NCI-H128 (cell line): ENCODE results near the gene ZNF598.
"Not testable (repeated sequence)": the region's sequence is repeated elsewhere in the genome, so short reads cannot be mapped to it uniquely, and the experiment has no call there.

ENCODE experiments used
- DNase-seq: peaks from one replicate; lab custom pipeline; 2025; ENCODE audit not compliant: unreplicated experiment; lab: John Stamatoyannopoulos, UW

The ZNF598 gene

GRCh38 chr16:2028620-2029220 is 19.1 kb upstream of the ZNF598 start:
- DNase-seq: no peak

- no peak for DNase-seq
Observed at GRCh38 chr16:2028146-2028545, 18.5 kb upstream of the ZNF598 start.

DNA sequence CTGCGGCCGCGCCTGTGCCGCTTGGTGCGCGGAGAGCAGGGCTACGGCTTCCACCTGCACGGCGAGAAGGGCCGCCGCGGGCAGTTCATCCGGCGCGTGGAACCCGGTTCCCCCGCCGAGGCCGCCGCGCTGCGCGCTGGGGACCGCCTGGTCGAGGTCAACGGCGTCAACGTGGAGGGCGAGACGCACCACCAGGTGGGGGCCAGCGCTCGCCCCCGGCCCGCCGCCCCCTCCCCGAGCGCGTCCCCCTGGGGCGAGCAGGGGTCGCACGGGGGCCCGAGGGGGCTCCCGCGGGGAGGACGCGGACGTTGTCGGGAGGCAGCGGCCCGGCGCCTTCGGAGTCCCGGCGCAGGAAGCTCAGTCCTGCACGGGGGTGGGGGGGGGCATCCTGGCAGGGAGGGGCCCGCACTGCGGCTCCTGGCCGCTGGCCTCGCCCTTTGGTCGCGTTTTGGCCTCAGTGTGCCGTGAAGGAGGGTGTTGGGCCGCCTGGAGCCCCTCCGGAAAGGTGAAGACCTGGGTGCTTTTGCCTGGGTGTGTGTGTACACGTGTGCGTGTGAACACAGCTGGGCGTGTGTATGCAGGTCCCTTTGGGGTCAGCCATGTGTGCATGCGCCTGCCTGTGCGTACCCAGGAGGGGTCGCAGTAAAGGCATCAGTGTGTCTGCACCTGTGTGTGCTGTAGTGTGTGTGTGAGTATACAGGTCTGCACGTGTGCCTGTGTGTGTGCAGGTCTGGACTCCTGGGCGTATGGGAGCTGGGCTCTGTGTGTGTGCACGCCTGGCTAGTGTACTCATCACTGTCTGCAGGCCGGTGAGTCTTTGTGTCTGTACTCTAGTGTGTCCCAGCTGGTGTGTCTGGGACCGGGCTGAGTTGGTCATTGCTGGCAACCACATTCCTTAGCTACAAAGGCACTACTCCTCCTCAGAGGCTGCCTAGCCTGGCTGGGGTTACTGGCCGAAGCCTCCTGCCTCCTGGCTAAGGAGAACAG is 17.7 kb upstream of the ZNF598 start:
- DNase-seq: no peak

GRCh38 chr16:2026461-2027023 is 16.9 kb upstream of the ZNF598 start, which contains the start of gene NHERF2:
TSS of gene NHERF2 (plus strand) at chr16:2026902. CDS start at chr16:2027006, 104 bp downstream.
- DNase-seq: no peak

DNA sequence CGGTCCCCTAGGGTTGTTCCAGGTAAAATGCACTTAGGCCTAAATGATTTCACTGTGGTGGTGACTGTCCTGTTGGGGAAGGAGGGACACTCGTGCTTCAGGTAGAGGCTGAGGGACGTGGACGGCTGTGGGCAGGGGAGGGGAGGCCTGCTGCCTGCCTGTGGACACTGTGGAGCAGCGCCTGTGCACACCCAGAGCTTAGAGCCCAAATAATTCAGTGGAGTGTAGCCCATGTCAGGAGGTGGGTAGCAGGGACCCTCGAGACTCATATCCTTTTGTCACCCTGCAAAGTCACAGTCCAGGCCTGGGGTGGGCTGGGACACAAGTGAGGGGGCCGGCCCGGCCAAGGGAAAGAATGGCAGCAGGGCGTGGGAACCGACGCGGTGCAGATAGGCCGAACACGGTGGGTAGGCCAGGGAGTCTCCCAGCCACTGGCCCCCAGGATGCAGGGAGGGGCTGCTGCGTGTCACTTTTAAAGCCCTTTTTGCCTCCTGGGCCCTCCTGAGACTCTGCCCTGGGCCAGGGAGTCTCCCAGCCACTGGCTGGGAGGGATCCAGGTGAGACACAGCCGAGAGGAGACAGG is 16.3 kb upstream of the ZNF598 start:
- no peak for DNase-seq

DNA sequence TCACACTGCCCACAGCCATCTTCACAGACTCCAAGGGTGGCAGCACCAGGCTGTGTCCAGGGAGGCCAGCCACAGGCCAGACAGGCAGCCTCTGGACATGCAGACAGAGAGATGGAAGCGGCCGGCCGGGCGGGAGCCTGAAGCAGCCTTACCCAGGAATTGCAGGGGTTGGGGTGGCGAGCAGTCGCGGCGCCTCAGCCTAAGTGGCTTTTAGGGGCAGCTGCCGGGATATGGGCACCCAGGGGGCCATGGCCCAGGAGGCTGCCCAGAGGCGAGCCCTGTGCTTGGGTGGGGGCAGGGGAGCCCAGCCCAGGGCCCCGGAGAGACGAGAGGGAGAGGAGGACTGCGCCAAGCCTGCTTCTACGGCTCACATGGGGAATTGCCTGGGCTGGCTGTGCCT is 15.6 kb upstream of the ZNF598 start:
- no peak for DNase-seq

GRCh38 chr16:2024032-2024420 is 14.4 kb upstream of the ZNF598 start:
- no peak for DNase-seq

DNA sequence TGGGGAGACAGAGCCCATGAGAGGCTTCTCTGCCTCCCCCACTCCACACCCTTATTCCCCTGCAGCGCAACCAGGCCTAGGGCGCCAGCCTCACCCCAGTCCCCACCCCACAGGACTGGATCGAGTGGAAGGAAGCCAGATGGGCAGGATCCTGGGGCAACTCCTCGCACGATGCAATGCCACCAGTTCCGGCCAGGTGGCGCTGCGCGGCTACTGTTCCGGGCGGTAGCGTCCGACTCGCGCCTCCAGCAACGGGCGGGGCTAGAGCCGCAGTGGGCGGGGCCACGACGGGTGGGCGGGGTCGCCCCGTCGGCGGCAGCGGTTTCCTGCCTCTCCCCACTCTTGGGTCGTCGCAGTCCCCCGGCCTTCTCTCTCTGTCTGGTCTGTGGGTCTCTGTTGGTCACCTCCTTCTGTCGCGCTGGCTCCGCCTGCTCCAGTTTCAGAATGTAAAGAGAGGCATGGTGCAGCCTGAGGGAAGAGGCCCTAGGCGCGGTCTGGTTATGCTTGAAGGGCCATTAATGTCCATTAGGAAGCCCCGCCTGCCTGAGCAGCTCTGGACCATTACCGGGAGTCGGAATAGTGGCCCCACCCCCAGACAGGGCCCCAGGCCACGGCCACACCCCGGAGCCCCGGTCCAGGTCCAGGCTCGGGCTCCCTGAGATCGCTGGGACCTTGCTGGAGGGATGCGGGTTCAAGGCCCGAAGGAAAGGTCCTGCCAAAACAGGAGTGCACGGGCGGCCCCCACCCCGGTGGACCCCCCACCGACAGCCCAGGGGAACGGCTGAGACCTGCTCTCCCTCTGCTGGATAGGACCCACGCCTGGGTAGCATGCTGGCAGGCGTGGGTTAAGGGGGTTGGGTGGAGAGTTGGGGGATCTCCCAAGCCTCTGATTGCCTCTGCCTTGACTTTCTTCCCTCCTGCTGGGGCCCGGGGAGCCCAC is 13.7 kb upstream of the ZNF598 start:
- DNase-seq: peak; percentile 33

GRCh38 chr16:2022723-2023091 is 13.1 kb upstream of the ZNF598 start:
- DNase-seq: no peak

DNA sequence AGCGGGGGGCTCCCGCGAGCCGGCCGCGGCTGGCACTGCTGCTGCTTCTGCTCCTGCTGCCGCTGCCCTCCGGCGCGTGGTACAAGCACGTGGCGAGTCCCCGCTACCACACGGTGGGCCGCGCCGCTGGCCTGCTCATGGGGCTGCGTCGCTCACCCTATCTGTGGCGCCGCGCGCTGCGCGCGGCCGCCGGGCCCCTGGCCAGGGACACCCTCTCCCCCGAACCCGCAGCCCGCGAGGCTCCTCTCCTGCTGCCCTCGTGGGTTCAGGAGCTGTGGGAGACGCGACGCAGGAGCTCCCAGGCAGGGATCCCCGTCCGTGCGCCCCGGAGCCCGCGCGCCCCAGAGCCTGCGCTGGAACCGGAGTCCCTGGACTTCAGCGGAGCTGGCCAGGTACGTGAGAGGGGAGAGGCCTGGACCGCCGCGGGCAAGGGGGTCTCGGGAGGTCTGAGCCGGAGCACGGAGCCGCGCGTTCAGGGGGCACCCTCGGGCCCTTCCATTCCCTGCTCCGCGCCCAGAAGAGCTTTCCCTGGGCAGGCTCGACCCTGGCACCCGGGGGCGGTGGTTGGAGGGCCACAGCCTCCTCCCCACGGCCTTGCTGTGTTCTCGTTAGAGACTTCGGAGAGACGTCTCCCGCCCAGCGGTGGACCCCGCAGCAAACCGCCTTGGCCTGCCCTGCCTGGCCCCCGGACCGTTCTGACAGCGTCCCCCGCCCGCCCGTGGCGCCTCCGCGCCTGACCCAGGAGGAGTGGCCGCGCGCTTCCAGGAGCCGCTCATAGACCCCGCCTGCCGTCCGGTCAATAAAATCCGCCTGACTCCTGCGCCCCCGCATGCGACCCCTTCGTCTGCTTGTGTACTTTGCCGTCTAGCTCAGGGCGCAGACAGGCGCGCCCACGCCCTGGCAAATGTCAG is 10.6 kb upstream of the ZNF598 start:
- no peak for DNase-seq

GRCh38 chr16:2019518-2019920 is 9.9 kb upstream of the ZNF598 start, which contains the start of gene NPW:
TSS of gene NPW (plus strand) at chr16:2019785.
- no peak for DNase-seq

- no peak for DNase-seq
Observed at GRCh38 chr16:2016407-2016922, 6.8 kb upstream of the ZNF598 start.

- DNase-seq: no peak
Observed at GRCh38 chr16:2015947-2016208, 6.3 kb upstream of the ZNF598 start.

- DNase-seq: no peak
Observed at GRCh38 chr16:2015117-2015946, 5.7 kb upstream of the ZNF598 start.

- no peak for DNase-seq
Observed at GRCh38 chr16:2013527-2013926, 3.9 kb upstream of the ZNF598 start.

DNA sequence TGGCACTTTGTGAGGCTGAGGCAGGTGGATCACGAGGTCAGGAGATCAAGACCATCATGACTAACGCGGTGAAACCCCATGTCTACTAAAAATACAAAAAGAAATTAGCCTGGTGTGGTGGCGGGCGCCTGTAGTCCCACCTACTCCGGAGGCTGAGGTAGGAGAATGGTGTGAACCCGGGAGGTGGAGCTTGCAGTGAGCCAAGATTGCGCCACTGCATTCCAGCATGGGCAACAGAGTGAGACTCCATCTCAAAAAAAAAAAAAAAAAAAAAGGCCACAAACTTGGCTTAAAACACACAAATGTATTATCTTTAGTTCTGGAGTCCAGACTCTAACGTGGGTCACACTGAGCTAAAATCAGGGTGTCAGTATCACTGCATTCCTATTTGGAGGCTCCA is 2.1 kb upstream of the ZNF598 start:
- not testable (repeated sequence) for DNase-seq

DNA sequence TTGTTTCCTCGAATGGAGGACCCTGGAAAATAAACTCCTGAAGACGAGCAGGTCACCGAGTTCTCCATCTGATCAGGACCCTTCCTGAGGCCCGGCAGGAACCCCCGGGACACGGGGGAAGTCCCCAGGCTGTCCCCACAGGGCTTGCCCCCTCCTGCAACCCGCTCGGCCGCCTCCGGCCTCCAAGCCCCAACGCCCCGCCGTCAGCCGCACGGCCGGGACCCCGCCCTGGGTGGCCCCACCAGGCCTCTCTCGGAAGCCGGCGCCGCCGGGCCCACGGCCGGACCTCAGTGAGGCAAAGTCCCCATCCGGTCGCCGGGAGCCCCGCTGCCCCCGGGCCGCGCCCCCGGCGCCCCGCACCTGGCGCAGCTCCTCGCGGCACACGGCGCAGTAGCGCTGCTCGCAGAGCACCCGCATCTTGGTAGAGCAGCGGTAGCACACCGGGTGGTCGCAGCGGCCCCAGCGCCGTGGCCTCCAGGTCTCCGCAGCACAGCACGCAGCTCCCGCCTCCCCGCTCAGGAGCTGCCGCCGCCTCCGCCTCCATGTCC is 383 bp downstream of the ZNF598 start:
- no peak for DNase-seq

GRCh38 chr16:2008631-2009163 is 924 bp downstream of the ZNF598 start:
- no peak for DNase-seq
